AG10803 (cell line): ENCODE results near the gene SHOC2.

Source experiments
- DNase-seq: peaks from one replicate; pipeline ENCODE4 v3.0.0; 2010; ENCODE audit warnings: low read depth
- H3K4me3 ChIP-seq: 2 replicates; pipeline ENCODE4 v1.5.1; 2011; ENCODE audit warnings: mild to moderate bottlenecking, low read length, control low read depth
- TF ChIP-seq, protein P1 (sequence below): conservative IDR thresholded peaks from 2 replicates; pipeline ENCODE4 v1.5.1; 2011; ENCODE audit warnings: mild to moderate bottlenecking, low read length, control low read depth, inconsistent platforms

The SHOC2 gene

DNA sequence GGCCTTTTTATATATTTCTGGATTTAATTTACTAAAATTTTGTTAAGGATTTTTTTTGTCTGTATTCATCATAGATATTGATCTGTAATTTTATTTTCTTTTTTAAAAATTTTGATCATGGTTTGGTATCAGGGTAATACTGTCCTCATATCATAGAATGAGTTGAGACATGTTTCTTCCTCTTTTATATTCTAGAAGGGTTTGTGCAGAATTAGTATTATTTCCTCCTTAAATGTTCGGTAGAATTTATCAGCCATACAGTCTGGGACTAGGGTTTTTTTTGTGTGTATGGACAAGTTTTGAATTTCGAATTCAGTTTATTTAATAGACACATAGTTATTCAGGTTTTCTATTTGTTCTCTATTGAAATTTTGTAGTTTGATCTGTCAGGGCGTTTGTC, 54.0 kb downstream of the SHOC2 start:
- TF ChIP-seq, protein P1, sequence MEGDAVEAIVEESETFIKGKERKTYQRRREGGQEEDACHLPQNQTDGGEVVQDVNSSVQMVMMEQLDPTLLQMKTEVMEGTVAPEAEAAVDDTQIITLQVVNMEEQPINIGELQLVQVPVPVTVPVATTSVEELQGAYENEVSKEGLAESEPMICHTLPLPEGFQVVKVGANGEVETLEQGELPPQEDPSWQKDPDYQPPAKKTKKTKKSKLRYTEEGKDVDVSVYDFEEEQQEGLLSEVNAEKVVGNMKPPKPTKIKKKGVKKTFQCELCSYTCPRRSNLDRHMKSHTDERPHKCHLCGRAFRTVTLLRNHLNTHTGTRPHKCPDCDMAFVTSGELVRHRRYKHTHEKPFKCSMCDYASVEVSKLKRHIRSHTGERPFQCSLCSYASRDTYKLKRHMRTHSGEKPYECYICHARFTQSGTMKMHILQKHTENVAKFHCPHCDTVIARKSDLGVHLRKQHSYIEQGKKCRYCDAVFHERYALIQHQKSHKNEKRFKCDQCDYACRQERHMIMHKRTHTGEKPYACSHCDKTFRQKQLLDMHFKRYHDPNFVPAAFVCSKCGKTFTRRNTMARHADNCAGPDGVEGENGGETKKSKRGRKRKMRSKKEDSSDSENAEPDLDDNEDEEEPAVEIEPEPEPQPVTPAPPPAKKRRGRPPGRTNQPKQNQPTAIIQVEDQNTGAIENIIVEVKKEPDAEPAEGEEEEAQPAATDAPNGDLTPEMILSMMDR, result no peak
- DNase-seq, result no peak
- H3K4me3 ChIP-seq, result no peak overlapping the region

DNA sequence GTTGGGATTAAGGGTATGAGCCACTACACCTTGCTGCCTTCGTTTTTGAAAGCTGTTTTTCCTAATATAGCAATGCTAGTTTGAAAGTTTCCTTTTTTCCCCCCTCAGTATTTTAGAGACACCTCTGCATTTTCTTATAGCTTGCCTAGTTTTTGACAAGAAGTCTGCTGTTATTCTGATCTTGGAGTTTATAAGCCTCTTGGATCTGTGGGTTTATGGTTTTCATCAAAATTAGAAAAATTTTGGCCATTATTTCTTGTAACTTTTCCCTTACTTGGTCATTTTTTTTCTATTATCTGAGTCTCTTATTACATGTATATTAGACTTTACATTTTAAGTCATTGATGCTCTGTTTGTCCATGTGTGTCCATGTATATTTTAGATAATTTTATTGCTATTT, 57.2 kb downstream of the SHOC2 start:
- H3K4me3 ChIP-seq, result no peak overlapping the region
- TF ChIP-seq, protein P1, result no peak
- DNase-seq, result no peak

DNA sequence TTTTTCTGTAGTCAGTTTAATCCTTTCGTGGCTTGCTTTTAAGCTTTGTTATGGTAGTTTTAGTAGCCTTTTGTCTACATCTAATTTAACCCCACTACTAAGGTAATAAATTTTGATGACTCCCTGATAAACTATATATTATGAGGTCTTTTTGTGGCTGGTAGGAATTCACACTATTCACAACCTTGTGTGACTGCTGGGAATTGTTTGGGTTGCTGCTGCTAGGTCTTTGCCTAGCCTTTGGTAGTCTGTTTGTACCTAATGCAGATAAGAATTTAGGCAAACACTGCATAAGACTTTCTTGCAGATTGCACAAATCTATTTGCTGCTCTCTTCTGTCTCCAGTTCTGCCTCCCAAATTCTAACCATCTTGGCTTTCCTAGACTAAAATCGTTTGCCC, 58.3 kb downstream of the SHOC2 start:
- TF ChIP-seq, protein P1, result no peak
- no peak overlapping the region for H3K4me3 ChIP-seq
- peak; percentile 68 for DNase-seq

DNA sequence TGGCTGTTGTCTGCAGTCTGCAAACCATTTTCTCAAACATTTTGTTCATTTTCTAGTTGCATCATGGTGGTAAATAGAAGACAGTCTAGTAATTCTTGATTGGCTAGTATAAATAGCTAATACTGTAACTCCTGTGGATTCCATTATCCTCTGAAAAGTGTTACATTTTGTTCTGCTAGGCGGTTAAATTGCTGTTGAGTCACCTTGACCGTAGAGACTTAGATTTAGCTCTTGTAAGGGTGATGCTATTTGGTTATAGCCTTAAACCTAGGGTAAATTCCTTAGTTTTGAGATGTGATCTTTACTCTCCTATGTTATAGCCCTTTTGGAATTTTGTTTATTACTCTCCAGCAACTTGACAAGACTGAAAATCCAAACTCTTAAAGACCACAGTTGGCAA, 58.8 kb downstream of the SHOC2 start:
- DNase-seq, result peak; percentile 28
- TF ChIP-seq, protein P1, result no peak
- H3K4me3 ChIP-seq, result no peak overlapping the region

DNA sequence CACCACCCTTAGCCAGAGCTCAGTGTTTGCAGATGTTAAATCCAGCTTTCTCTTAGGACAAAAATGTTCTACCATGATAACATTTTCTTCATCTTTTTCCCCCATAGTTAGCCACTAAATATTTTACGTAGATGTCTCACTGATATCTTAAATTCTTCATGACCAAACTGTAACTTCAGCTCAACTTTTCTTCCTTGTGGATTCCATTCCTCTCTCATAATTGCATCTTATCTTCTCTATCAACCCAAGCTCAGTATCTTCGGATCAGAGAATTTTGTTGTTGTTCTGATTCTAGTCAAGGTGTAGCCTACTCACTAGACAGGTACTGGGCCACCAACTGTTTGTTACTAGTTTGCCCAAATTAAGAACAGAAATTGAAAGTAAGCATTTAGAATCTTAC, 60.2 kb downstream of the SHOC2 start:
- no peak overlapping the region for H3K4me3 ChIP-seq
- no peak for DNase-seq
- TF ChIP-seq, protein P1, result no peak

DNA sequence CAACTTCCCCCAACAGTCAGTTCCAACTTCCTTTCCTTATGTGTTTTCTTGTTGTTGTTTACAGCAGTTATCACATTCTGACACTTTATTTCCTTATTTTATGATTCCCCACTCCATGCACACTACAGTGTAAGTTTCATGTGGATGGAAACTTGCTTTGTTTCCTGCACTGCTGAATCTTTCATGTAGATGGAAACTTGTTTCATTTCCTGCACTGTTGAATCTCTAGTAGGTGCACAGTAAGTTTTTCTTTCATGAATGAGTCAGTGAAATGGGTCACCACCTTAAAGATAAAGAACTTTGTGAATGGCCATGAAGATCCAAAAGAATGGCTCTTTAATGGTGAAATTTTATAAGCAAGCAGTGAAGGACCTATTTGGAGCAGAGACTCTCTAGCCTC, 61.4 kb downstream of the SHOC2 start:
- DNase-seq, result no peak
- TF ChIP-seq, protein P1, result no peak
- H3K4me3 ChIP-seq, result no peak overlapping the region

DNA sequence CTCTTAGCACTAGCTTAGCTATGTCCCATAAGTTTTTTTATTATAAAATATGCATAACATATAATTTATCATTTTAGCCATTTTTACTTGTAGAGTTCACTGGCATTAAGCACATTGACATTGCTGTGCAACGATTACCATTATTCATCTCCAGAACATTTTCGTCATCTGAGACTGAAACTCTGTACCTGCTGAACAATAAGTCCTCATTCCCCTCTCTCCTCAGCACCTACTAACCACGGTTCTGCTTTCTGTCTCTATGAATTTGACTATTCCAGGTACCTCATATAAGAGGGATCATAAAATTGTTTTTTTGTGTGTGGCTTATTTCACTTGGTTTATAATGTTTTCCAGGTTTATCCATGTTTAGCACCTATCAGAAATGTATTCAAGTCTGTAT, 64.1 kb downstream of the SHOC2 start:
- TF ChIP-seq, protein P1, result no peak
- no peak overlapping the region for H3K4me3 ChIP-seq
- DNase-seq, result no peak
